ENCODE results near the gene KCNMA1. TPM values are rescaled to one million over a fixed set of nuclear protein-coding genes. Genes with fewer than 3 reads are reported as not detected.
A peak's percentile ranks its signal among the peaks of the same experiment; 100 is the strongest.
"Not testable (repeated sequence)": the region's sequence is repeated elsewhere in the genome, so short reads cannot be mapped to it uniquely, and the experiment has no call there.

Gene KCNMA1
- total RNA-seq, 2 donors from 2014 or later, result 5.9 to 9.3 TPM

DNA sequence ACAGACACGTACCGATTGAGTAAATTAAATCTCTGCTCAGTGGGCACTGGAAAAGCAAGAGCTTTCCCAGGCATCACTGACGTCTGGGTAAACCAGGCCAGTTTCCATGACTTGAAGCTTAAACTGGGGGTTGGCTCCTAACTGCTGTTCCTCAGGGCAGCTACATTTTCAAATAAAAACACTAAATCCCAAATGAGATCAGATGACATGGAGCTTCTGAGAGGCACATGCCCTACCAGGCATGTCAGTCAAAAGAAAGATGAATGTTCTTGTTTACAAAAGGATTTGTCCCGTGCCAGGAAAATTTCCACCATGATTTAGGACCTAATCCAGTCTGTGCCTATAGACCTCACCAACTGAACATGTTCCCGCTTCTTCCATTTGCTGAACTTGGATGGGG, 220.2 kb downstream of the KCNMA1 start:
- DNase-seq, result no peak
- H3K4me3 ChIP-seq, result no peak overlapping the region
- H3K4me1 ChIP-seq, result peaks cover 70% of the 10 kb centered on the region
- 36 to 52% methylated on average over 5 of the region's 5 CpGs for WGBS, 2 donors
- no peak for ATAC-seq
- no peaks in the 10 kb centered on the region for H3K27me3 ChIP-seq
- no peaks in the 10 kb centered on the region for H3K36me3 ChIP-seq (replicated peaks in 1 of 2; ENCODE audit: insufficient read depth in 1 of 2, low read depth in 2 of 2)
- TF ChIP-seq POLR2A (IDR thresholded peaks at IDR 0.05), result no peak
- TF ChIP-seq, protein P1, sequence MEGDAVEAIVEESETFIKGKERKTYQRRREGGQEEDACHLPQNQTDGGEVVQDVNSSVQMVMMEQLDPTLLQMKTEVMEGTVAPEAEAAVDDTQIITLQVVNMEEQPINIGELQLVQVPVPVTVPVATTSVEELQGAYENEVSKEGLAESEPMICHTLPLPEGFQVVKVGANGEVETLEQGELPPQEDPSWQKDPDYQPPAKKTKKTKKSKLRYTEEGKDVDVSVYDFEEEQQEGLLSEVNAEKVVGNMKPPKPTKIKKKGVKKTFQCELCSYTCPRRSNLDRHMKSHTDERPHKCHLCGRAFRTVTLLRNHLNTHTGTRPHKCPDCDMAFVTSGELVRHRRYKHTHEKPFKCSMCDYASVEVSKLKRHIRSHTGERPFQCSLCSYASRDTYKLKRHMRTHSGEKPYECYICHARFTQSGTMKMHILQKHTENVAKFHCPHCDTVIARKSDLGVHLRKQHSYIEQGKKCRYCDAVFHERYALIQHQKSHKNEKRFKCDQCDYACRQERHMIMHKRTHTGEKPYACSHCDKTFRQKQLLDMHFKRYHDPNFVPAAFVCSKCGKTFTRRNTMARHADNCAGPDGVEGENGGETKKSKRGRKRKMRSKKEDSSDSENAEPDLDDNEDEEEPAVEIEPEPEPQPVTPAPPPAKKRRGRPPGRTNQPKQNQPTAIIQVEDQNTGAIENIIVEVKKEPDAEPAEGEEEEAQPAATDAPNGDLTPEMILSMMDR (IDR thresholded peaks at IDR 0.05), result no peak
- peak overlapping the region; percentile 78 to 88 (median 87) for H3K27ac ChIP-seq
- H3K9me3 ChIP-seq, result no peaks in the 10 kb centered on the region
- intact Hi-C loops (cut with DNase I), result no loop called here

DNA sequence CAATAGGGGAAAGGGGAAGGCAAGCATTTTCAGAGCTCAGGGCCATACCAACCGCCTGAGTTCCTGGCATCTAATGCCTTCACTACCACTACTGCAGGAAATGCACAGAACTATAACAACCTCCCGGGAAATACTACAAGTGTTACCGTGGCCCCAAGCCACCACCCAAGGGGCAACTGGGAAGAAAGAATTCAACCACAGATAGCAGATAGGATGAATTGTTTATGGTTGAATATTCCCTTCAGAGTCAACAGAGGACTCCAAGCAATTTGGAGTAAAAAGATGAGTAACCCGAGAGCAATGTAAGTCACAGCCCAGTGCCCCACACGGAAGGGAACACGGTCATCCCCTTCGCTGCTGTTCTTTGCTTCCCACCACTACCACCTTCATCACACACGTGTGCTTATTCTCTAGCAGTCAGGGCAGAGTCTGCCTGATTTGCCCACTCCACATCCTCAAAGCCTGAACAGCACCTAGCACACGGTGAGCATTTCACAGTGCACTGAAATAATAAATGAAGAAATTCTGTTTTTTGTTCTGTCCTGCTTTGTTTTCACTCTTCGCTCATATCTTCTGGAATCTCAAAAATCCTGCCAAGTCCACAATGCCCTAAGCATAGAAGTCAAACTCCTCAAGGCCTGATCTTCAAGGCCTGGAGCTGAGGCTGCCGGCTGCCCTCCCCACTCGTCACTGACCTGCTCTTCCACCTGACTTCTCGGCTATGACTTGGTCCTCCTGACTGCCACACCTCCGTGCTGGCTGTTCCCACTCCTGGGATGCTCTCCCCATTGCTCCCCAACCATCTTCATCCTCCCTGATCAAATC, 221.1 kb downstream of the KCNMA1 start:
- WGBS, 2 donors, result 37 to 44% methylated on average over 14 of the region's 14 CpGs
- TF ChIP-seq, protein P1 (IDR thresholded peaks at IDR 0.05), result no peak
- TF ChIP-seq POLR2A (IDR thresholded peaks at IDR 0.05), result peak in 2 of 3 donors; percentile 20 to 28
- peak overlapping the region; percentile 78 to 88 (median 87) for H3K27ac ChIP-seq
- intact Hi-C loops (cut with DNase I), result no loop called here
- no peaks in the 10 kb centered on the region for H3K9me3 ChIP-seq
- DNase-seq (peak; percentile 59 to 74 (median 66)), ATAC-seq (peak; percentile 73)
- H3K4me3 ChIP-seq, result no peak overlapping the region
- no peaks in the 10 kb centered on the region for H3K27me3 ChIP-seq
- H3K36me3 ChIP-seq (replicated peaks in 1 of 2; ENCODE audit: insufficient read depth in 1 of 2, low read depth in 2 of 2), result no peaks in the 10 kb centered on the region
- H3K4me1 ChIP-seq, result peaks cover 69% of the 10 kb centered on the region

DNA sequence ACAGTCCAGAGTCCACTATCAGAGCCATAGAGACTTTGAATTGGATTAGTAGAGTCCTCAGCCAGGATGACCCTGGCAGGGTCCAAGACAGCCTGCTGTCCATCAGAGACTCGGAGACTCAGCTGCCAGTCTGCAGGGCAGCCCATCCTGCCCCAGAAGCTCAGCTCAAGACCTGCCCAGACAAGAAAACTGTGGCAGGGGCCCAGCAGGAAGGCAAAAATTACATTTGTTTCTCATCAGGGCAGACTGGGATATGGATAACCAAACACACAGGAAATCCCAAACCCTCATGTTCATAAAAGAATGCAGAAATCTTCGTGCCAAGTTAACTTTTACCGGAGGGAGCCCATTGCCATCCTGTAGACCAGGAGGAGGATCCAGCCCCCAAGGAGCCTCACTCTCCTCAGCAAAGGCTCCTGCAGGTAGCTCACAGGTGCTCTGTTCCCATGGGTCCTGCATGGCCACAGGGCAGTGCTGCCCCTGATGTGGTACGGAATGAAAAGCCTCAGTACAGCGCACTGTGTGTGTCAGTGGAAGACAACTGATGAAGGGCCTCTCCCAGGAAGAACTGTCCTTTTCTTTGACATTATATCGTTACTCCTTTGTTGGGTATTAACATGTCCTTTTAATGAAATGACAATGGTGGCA, 222.2 kb downstream of the KCNMA1 start:
- DNase-seq, result peak; percentile 62 to 84 (median 74)
- intact Hi-C loops (cut with DNase I), result no loop called here
- Histone ChIP-seq H3K27me3 (no peaks in the 10 kb centered on the region), H3K27ac (peak overlapping the region; percentile 33 to 88 (median 87)), H3K4me3 (no peak overlapping the region), H3K36me3 (replicated peaks in 1 of 2; ENCODE audit: insufficient read depth in 1 of 2, low read depth in 2 of 2) (no peaks in the 10 kb centered on the region), H3K4me1 (peaks cover 71% of the 10 kb centered on the region), H3K9me3 (no peaks in the 10 kb centered on the region)
- WGBS, 2 donors, result 32 to 38% methylated on average over 6 of the region's 6 CpGs
- TF ChIP-seq POLR2A (IDR thresholded peaks at IDR 0.05), result no peak
- TF ChIP-seq, protein P1 (IDR thresholded peaks at IDR 0.05), result no peak
- peak; percentile 56 for ATAC-seq

DNA sequence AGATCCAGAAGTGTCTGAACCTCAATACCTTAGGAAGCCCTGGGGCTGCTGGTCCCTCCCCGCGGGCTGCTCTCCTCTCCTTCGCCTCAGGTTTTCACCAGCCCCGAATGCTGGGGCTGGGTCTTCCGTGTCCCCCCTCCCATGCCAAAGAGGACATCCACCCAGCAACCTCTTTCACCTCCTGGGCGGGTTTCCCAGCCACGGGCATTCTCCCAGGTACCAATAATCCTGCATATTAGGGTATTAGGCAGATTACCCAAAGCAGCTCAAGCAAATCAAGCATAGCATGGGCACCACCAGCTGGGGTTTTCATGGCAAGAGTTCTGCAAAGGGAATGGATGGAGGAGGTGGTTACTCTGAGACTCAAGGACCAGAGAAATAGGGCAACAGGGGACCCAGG, 224.4 kb downstream of the KCNMA1 start:
- Histone ChIP-seq H3K27me3 (no peaks in the 10 kb centered on the region), H3K36me3 (replicated peaks in 1 of 2; ENCODE audit: insufficient read depth in 1 of 2, low read depth in 2 of 2) (no peaks in the 10 kb centered on the region), H3K4me1 (peaks cover 91% of the 10 kb centered on the region), H3K4me3 (no peak overlapping the region), H3K27ac (peak overlapping the region in 2 of 4 donors; percentile 60 to 87), H3K9me3 (no peaks in the 10 kb centered on the region)
- no peak for TF ChIP-seq POLR2A (IDR thresholded peaks at IDR 0.05)
- TF ChIP-seq, protein P1 (IDR thresholded peaks at IDR 0.05), result no peak
- 89 to 96% methylated on average over 7 of the region's 7 CpGs for WGBS, 2 donors
- intact Hi-C loops (cut with DNase I), result no loop called here
- DNase-seq (no peak), ATAC-seq (no peak)

DNA sequence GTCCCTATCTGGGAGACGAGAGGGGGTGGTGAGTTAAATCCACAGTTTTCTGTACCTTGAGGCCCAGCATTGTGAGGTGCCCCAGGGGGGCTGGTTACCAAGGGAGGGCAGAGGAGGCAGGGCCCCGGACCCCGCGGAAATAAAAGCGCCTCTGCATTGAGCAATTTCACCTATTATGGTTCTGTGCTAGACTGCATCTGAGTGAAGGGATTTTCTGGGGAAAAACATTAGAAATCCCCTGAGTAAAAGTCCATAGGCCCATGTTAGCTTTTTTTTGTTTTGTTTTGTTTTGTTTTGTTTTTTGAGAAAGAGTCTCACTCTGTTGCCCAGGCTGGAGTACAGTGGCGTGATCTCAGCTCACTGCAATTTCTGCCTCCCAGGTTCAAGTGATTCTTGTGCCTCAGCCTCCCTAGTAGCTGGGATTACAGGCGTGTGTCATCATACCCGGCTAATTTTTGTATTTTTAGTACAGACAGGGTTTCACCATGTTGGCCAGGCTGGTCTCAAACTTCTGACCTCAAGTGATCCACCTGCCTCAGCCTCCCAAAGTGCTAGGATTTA, 225.0 kb downstream of the KCNMA1 start:
- peaks cover 89% of the 10 kb centered on the region for H3K4me1 ChIP-seq

More for the DNA sequence above, 225.0 kb downstream of the KCNMA1 start:
- intact Hi-C loops (cut with DNase I); H3K36me3 ChIP-seq (replicated peaks in 1 of 2; ENCODE audit: insufficient read depth in 1 of 2, low read depth in 2 of 2); H3K9me3 ChIP-seq; H3K27me3 ChIP-seq; DNase-seq; ATAC-seq; H3K4me3 ChIP-seq; H3K27ac ChIP-seq: not testable (repeated sequence)
- 85 to 94% methylated on average over 8 of the region's 8 CpGs for WGBS, 2 donors
